K562 (cell line): Measurements from ENCODE around the gene TRABD2B. TPM values are rescaled to one million over a fixed set of nuclear protein-coding genes. Genes with fewer than 3 reads are reported as not detected.

Experiments
- ATAC-seq: fragments of 200-7000 bp; cut with Tn5 transposase; 3 replicates; pipeline ENCODE4 v1.9.1; 2020; ENCODE audit warnings: moderate library complexity
- BruUV-seq: library from RNA; stranded (reverse); fragments of 400-500 nt; replicated peaks from 2 replicates; lab custom pipeline; 2021; lab: Mats Ljungman, UMichigan
- CTCF ChIA-PET: fragments of 300-600 bp; formaldehyde crosslinking; extraction: SDS; loops from one replicate; lab custom pipeline; 2021; ENCODE audit warnings: low intra/inter-chr PET ratio; lab: Yijun Ruan, JAX
- POLR2A ChIA-PET: fragments of 300-600, 350-650 bp; sonication (Branson Sonifier 250); formaldehyde crosslinking; extraction: SDS; loops from one replicate; lab custom pipeline; 2021; ENCODE audit warnings: antibody characterized with exemption, inconsistent platforms; lab: Yijun Ruan, JAX
- DNase-seq, 4 experiments: peaks; one replicate each; pipeline versions ENCODE4 v3.0.0 to v3.0.0-alpha.2; 2011 to 2018; ENCODE audit warnings: low spot score in 3 of 4, mixed read lengths in 3 of 4; ENCODE audit errors: extremely low read depth in 1 of 4
- FAIRE-seq: peaks from 2 replicates; lab custom pipeline; 2011; peaks lifted over from hg19 to GRCh38; lab: Jason Lieb, UNC
- H2AFZ ChIP-seq: 2 replicates; pipeline ENCODE4 v1.6.0; 2011; ENCODE audit warnings: low read depth, low read length, control low read depth, inconsistent platforms
- H3K27ac ChIP-seq: fragments of 200-600 bp; 3 replicates; pipeline ENCODE4 v1.8.0; 2011; ENCODE audit warnings: low read depth, mild to moderate bottlenecking, control low read depth, inconsistent platforms, low read length, moderate library complexity, mixed read lengths; ENCODE audit errors: extremely low read depth
- H3K27me3 ChIP-seq, 2 experiments: fragments of 300-600 bp in 1 of 2; 2 replicates in 1 of 2; 3 replicates in 1 of 2; pipeline versions ENCODE4 v1.6.0 to v1.8.0; 2011; ENCODE audit warnings: inconsistent platforms in 2 of 2, low read length in 2 of 2, mild to moderate bottlenecking in 1 of 2, mixed read lengths in 1 of 2, moderate library complexity in 1 of 2; ENCODE audit not compliant: control insufficient read depth in 2 of 2, insufficient read depth in 2 of 2
- H3K36me3 ChIP-seq: fragments of 300-600 bp; 3 replicates; pipeline ENCODE4 v1.8.0; 2011; ENCODE audit warnings: mild to moderate bottlenecking, low read length, inconsistent platforms; ENCODE audit not compliant: control insufficient read depth, insufficient read depth
- H3K4me1 ChIP-seq, 2 experiments: fragments of 200-600 bp in 1 of 2; replicated peaks in 1 of 2; 2 replicates in 1 of 2; 3 replicates in 1 of 2; pipeline versions ENCODE4 v1.5.1 to v1.8.0; 2011; ENCODE audit warnings: inconsistent platforms in 2 of 2, low read length in 2 of 2, mild to moderate bottlenecking in 1 of 2, mixed read lengths in 1 of 2, moderate library complexity in 1 of 2; ENCODE audit not compliant: control insufficient read depth in 2 of 2, insufficient read depth in 2 of 2
- H3K4me2 ChIP-seq: 2 replicates; pipeline ENCODE4 v1.6.1; 2011; ENCODE audit warnings: low read length, control low read depth, inconsistent platforms, mixed read lengths; ENCODE audit not compliant: insufficient read depth
- H3K4me3 ChIP-seq: fragments of 200-600 bp; sonication (generic), shearing (Covaris generic); 2 replicates; pipeline ENCODE4 v1.5.1; 2016; ENCODE audit warnings: control low read depth, inconsistent platforms
- H3K79me2 ChIP-seq: fragments of 200-600 bp; 3 replicates; pipeline ENCODE4 v1.8.0; 2011; ENCODE audit warnings: low read length, inconsistent platforms; ENCODE audit not compliant: control insufficient read depth, insufficient read depth
- H3K9ac ChIP-seq, 2 experiments: 2 replicates each; pipeline versions ENCODE4 v1.6.0 to v1.6.1; 2011; ENCODE audit warnings: low read depth in 2 of 2, low read length in 2 of 2, control low read depth in 1 of 2, inconsistent platforms in 1 of 2, mild to moderate bottlenecking in 1 of 2, mixed read lengths in 1 of 2; ENCODE audit not compliant: insufficient read depth in 1 of 2
- H3K9me1 ChIP-seq: one replicate; pipeline ENCODE4 v1.6.0; 2011; ENCODE audit warnings: inconsistent platforms, mild to moderate bottlenecking, low read length, moderate library complexity; ENCODE audit not compliant: control insufficient read depth, insufficient read depth
- H3K9me3 ChIP-seq: replicated peaks from 2 replicates; pipeline ENCODE4 v1.5.1; 2011; ENCODE audit warnings: low read depth, low read length, inconsistent platforms; ENCODE audit not compliant: control insufficient read depth, insufficient read depth
- H4K20me1 ChIP-seq: replicated peaks from 2 replicates; pipeline ENCODE4 v1.6.1; 2011; ENCODE audit warnings: low read length, inconsistent platforms, mixed read lengths; ENCODE audit not compliant: control insufficient read depth, insufficient read depth
- DACH1 ChIP-seq: fragments of 450-650 bp; IDR thresholded peaks from 2 replicates; pipeline ENCODE4 v1.6.1; 2018; ENCODE audit not compliant: partially characterized antibody
- DNMT1 ChIP-seq: fragments of 450-650 bp; IDR thresholded peaks from 2 replicates; pipeline ENCODE4 v1.6.1; 2016; ENCODE audit warnings: antibody characterized with exemption, mild to moderate bottlenecking
- ELK1 ChIP-seq: sonication (generic); formaldehyde crosslinking; IDR thresholded peaks from 2 replicates; pipeline ENCODE4 v1.8.1; 2022; ENCODE audit warnings: missing genetic modification reagents
- KDM2B ChIP-seq: fragments of 250-450 bp; sonication (Bioruptor Pico); IDR thresholded peaks from 2 replicates; pipeline ENCODE4 v1.8.0; 2021; ENCODE audit warnings: mild to moderate bottlenecking, moderate library complexity
- MLX ChIP-seq, 2 experiments: fragments of 450-650 bp in 1 of 2; sonication (generic) in 1 of 2; formaldehyde crosslinking; conservative IDR thresholded peaks; 2 replicates each; pipeline versions ENCODE4 v1.4.0 to v1.8.1; 2020 to 2022; ENCODE audit warnings: mild to moderate bottlenecking in 1 of 2, missing genetic modification reagents in 1 of 2
- NCOA2 ChIP-seq, 2 experiments: fragments of 450-650 bp; IDR thresholded peaks; 2 replicates each; pipeline ENCODE4 v1.6.1; 2018; ENCODE audit warnings: mild to moderate bottlenecking in 2 of 2, moderate library complexity in 1 of 2; ENCODE audit not compliant: partially characterized antibody in 2 of 2
- NFE2L1 ChIP-seq: fragments of 450-650 bp; IDR thresholded peaks from 2 replicates; pipeline ENCODE4 v1.6.1; 2016; ENCODE audit warnings: missing genetic modification characterization, low read depth, mild to moderate bottlenecking, missing compliant biosample characterization, moderate library complexity, borderline replicate concordance
- NR2C2 ChIP-seq, 2 experiments: fragments of 200-800 bp in 1 of 2; sonication (Bioruptor generic) in 1 of 2; sonication (generic) in 1 of 2; formaldehyde crosslinking in 1 of 2; IDR thresholded peaks; 2 replicates each; pipeline versions ENCODE4 v1.6.1 to v1.8.0; 2016 to 2022; ENCODE audit warnings: mild to moderate bottlenecking in 1 of 2, missing compliant biosample characterization in 1 of 2, missing genetic modification characterization in 1 of 2, missing genetic modification reagents in 1 of 2
- TSC22D4 ChIP-seq: fragments of 450-650 bp; IDR thresholded peaks from 2 replicates; pipeline ENCODE4 v1.6.1; 2016; ENCODE audit warnings: missing genetic modification characterization, missing biosample characterization, control low read depth
- XRCC5 ChIP-seq: fragments of 200-400 bp; formaldehyde crosslinking; IDR thresholded peaks from 2 replicates; pipeline ENCODE4 v1.6.1; 2017; ENCODE audit warnings: low read depth, mild to moderate bottlenecking, low read length
- ZBTB7A ChIP-seq: IDR thresholded peaks from 2 replicates; pipeline ENCODE4 v1.6.1; 2011; ENCODE audit warnings: low read depth, mild to moderate bottlenecking, low read length, moderate library complexity, borderline replicate concordance; ENCODE audit not compliant: control insufficient read depth
- ZNF165 ChIP-seq: fragments of 250-450 bp; sonication (Bioruptor Pico); IDR thresholded peaks from 2 replicates; pipeline ENCODE4 v1.4.0; 2020; ENCODE audit warnings: borderline replicate concordance
- ZNF717 ChIP-seq: fragments of 250-450 bp; sonication (Bioruptor Pico); IDR thresholded peaks from 2 replicates; pipeline ENCODE4 v1.5.0; 2021
- WGBS: fragments of 100-300 bp; shearing (Covaris generic); methylation state at CpG from one replicate; pipeline ENCODE4 v1.1.6; 2016; ENCODE audit warnings: low coverage, mixed read lengths; ENCODE audit not compliant: insufficient coverage; ENCODE audit errors: missing lambda C conversion rate; 5-methylcytosine and 5-hydroxymethylcytosine counted together
- in situ Hi-C: fragments of 300-500 bp; cut with MboI; formaldehyde crosslinking; loops from 4 replicates; pipeline ENCODE4 v1.15.0; 2018; ENCODE audit warnings: inconsistent platforms, mixed read lengths
- intact Hi-C: fragments of 100-400 bp; cut with micrococcal nuclease; formaldehyde crosslinking; loops from 2 replicates; pipeline ENCODE4 v1.14.2; 2022
- polyA plus RNA-seq, 8 experiments: library from polyadenylated mRNA; depleted of rRNA in 4 of 8; stranded (reverse) in 5 of 8; unstranded in 3 of 8; fragments of >200 nt; fragmentation: Nextera tagmentation in 2 of 8; fragmentation: Illumina TruSeq in 1 of 8; extraction: Ambion mirVana in 2 of 8; extraction: Trizol in 1 of 8; gene quantifications; 2 replicates each; pipeline versions ENCODE4 v1.2.1 to v1.2.3, GENCODE V29; 2011 to 2014; ENCODE audit warnings: inconsistent platforms in 1 of 8, missing spikeins in 1 of 8
- total RNA-seq, 7 experiments: library from RNA; depleted of rRNA in 6 of 7; stranded (reverse); fragments of >200 nt in 6 of 7; fragmentation: Illumina TruSeq in 2 of 7; extraction: Trizol in 2 of 7; gene quantifications; 2 replicates each; pipeline versions ENCODE4 v1.2.1 to v1.2.3, GENCODE V29; 2011 to 2021; ENCODE audit warnings: low replicate concordance in 1 of 7

Gene TRABD2B
- total and polyA plus RNA-seq, 9 of the 15 experiments (the other 6 are each of a cell fraction or from before 2014, with no cell fraction given): not detected

GRCh38 chr1:47912756-47913155 lies 84.4 kb downstream of the TRABD2B start:
- no peaks in the 10 kb centered on the region for H3K9me1 ChIP-seq
- no peaks in the 10 kb centered on the region for H3K36me3 ChIP-seq
- H3K4me3 ChIP-seq: no peak overlapping the region
- no peak overlapping the region for H2AFZ ChIP-seq
- ChIA-PET POLR2A (interaction anchor here (0.5 to 0.6 kb wide), 2 partner anchors 9 to 19 kb away, joined by 3 to 4 read pairs; no protein-coding TSS in a partner anchor), CTCF (no interaction called here)
- no peaks in the 10 kb centered on the region for H3K4me1 ChIP-seq
- WGBS: 0% methylated on average over 4 of the region's 4 CpGs
- no peak overlapping the region for H3K9ac ChIP-seq
- DNase-seq (no peak), FAIRE-seq (no peak), ATAC-seq (no peak)
- BruUV-seq: no TSS peak
- 0 out of 2 replicates have a peak, but pooled peaks cover 4% of the 10 kb centered on the region for H4K20me1 ChIP-seq
- TF ChIP-seq ZNF717 (CRISPR knock-in tag) (no peak), ZNF165 (CRISPR knock-in tag) (no peak), ZBTB7A (no peak), KDM2B (CRISPR knock-in tag) (no peak), DACH1 (no peak), ELK1 (CRISPR knock-in tag) (no peak), TSC22D4 (tag) (no peak), NFE2L1 (tag) (no peak), DNMT1 (no peak), XRCC5 (no peak), NCOA2 (IDR thresholded peaks at IDR 0.05; ENCODE audit: partially characterized antibody in 2 of 2) (no peak), NR2C2 (CRISPR knock-in tag; IDR thresholded peaks at IDR 0.05) (no peak), NR2C2 (tag; IDR thresholded peaks at IDR 0.05) (no peak), MLX (CRISPR knock-in tag; conservative IDR thresholded peaks at IDR 0.05) (no peak)
- intact Hi-C loops: no loop called here
- peaks cover 0 to 19% of the 10 kb centered on the region in 2 experiments; a peak in 2 of 5 replicates for H3K27me3 ChIP-seq
- H3K79me2 ChIP-seq: no peaks in the 10 kb centered on the region
- in situ Hi-C loops: no loop called here
- H3K4me2 ChIP-seq: no peak overlapping the region
- H3K27ac ChIP-seq: no peak overlapping the region
- H3K9me3 ChIP-seq: no peaks in the 10 kb centered on the region
